ENCODE measurements around the gene CRIP2. TPM values are rescaled to one million over a fixed set of nuclear protein-coding genes. Genes with fewer than 3 reads are reported as not detected.

CRIP2 gene
- total RNA-seq, 1 donor from 2014 or later = 71.8 TPM

- H3K36me3 ChIP-seq (ENCODE audit: insufficient read depth, low read length) = peaks cover 5% of the 10 kb centered on the region
Observed at GRCh38 chr14:105460116-105460515, 14.5 kb upstream of the CRIP2 start.

GRCh38 chr14:105460616-105461015 lies 14.0 kb upstream of the CRIP2 start:
- Histone ChIP-seq H2AFZ (ENCODE audit: low read depth, low read length) (no peak overlapping the region), H3K36me3 (ENCODE audit: insufficient read depth, low read length) (peaks cover 5% of the 10 kb centered on the region), H3K9me3 (ENCODE audit: insufficient read depth, low read depth, low read length) (no peaks in the 10 kb centered on the region), H3K4me2 (ENCODE audit: low read length) (no peak overlapping the region), H4K20me1 (ENCODE audit: insufficient read depth, low read length) (peaks cover 13% of the 10 kb centered on the region), H3K4me3 (ENCODE audit: insufficient read depth, low read depth, low read length) (no peak overlapping the region), H3K9ac (ENCODE audit: low read length) (no peak overlapping the region), H3K4me1 (ENCODE audit: insufficient read depth, low read length) (peaks cover 7% of the 10 kb centered on the region), H3K27me3 (ENCODE audit: insufficient read depth, low read length) (no peaks in the 10 kb centered on the region), H3K27ac (ENCODE audit: low read depth, low read length) (no peak overlapping the region), H3K79me2 (ENCODE audit: insufficient read depth, low read length) (no peaks in the 10 kb centered on the region)
- TF ChIP-seq, protein P1, sequence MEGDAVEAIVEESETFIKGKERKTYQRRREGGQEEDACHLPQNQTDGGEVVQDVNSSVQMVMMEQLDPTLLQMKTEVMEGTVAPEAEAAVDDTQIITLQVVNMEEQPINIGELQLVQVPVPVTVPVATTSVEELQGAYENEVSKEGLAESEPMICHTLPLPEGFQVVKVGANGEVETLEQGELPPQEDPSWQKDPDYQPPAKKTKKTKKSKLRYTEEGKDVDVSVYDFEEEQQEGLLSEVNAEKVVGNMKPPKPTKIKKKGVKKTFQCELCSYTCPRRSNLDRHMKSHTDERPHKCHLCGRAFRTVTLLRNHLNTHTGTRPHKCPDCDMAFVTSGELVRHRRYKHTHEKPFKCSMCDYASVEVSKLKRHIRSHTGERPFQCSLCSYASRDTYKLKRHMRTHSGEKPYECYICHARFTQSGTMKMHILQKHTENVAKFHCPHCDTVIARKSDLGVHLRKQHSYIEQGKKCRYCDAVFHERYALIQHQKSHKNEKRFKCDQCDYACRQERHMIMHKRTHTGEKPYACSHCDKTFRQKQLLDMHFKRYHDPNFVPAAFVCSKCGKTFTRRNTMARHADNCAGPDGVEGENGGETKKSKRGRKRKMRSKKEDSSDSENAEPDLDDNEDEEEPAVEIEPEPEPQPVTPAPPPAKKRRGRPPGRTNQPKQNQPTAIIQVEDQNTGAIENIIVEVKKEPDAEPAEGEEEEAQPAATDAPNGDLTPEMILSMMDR (IDR thresholded peaks at IDR 0.05; ENCODE audit: insufficient read depth, low read depth, low read length) = no peak
- TF ChIP-seq EZH2 (IDR thresholded peaks at IDR 0.05; ENCODE audit: insufficient read depth, low read length) = no peak
- no peaks in the 10 kb centered on the region for H3K27me3 Mint-ChIP-seq (ENCODE audit: low read depth, unreplicated experiment)
- H3K9me3 Mint-ChIP-seq (ENCODE audit: unreplicated experiment) = no peaks in the 10 kb centered on the region
- no peak overlapping the region for H3K27ac Mint-ChIP-seq (ENCODE audit: unreplicated experiment)
- peaks cover 3% of the 10 kb centered on the region for H3K4me1 Mint-ChIP-seq (ENCODE audit: low read depth, unreplicated experiment)
- FAIRE-seq (no peak), DNase-seq (ENCODE audit: low read depth) (no peak)
- no peak overlapping the region for H3K4me3 Mint-ChIP-seq (ENCODE audit: unreplicated experiment)
- H3K36me3 Mint-ChIP-seq (ENCODE audit: low read depth, unreplicated experiment) = peaks cover 3% of the 10 kb centered on the region

More at GRCh38 chr14:105460116-105460515, 14.5 kb upstream of the CRIP2 start:
- FAIRE-seq (no peak), DNase-seq (ENCODE audit: low read depth) (no peak)
- no peaks in the 10 kb centered on the region for H3K27me3 ChIP-seq (ENCODE audit: insufficient read depth, low read length)
- Mint-ChIP-seq H3K9me3 (ENCODE audit: unreplicated experiment) (no peaks in the 10 kb centered on the region), H3K27ac (ENCODE audit: unreplicated experiment) (no peak overlapping the region), H3K27me3 (ENCODE audit: low read depth, unreplicated experiment) (no peaks in the 10 kb centered on the region), H3K36me3 (ENCODE audit: low read depth, unreplicated experiment) (peaks cover 3% of the 10 kb centered on the region), H3K4me1 (ENCODE audit: low read depth, unreplicated experiment) (peaks cover 1% of the 10 kb centered on the region), H3K4me3 (ENCODE audit: unreplicated experiment) (no peak overlapping the region)
- H3K4me2 ChIP-seq (ENCODE audit: low read length) = no peak overlapping the region
- no peak overlapping the region for H3K9ac ChIP-seq (ENCODE audit: low read length)
- peaks cover 9% of the 10 kb centered on the region for H4K20me1 ChIP-seq (ENCODE audit: insufficient read depth, low read length)
- no peaks in the 10 kb centered on the region for H3K79me2 ChIP-seq (ENCODE audit: insufficient read depth, low read length)
- peaks cover 2% of the 10 kb centered on the region for H3K4me1 ChIP-seq (ENCODE audit: insufficient read depth, low read length)
- no peak for TF ChIP-seq EZH2 (IDR thresholded peaks at IDR 0.05; ENCODE audit: insufficient read depth, low read length)
- H2AFZ ChIP-seq (ENCODE audit: low read depth, low read length) = no peak overlapping the region
- no peak overlapping the region for H3K4me3 ChIP-seq (ENCODE audit: insufficient read depth, low read depth, low read length)
- H3K9me3 ChIP-seq (ENCODE audit: insufficient read depth, low read depth, low read length) = no peaks in the 10 kb centered on the region
- H3K27ac ChIP-seq (ENCODE audit: low read depth, low read length) = no peak overlapping the region

DNA sequence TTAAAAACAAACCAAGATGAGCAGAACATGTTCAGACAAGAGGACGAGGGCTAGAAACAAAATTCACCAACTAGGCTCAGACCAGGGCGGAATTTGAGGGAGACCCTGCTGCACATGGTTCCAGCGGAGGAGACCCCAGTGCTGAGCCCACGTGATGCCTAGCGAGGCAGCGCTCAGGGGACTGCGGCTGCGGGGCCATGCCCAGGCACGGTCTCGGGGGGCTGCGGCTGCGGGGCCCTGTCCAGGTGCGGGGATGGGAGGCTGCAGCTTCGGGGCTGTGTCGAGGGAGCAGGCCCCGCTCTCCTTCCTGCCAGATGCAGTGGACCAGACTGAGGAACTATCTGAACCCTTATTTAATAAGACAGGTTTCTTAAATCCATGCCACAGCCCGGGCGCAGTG lies 12.7 kb upstream of the CRIP2 start:
- no peak overlapping the region for H3K27ac Mint-ChIP-seq (ENCODE audit: unreplicated experiment)
- no peak overlapping the region for H3K4me3 Mint-ChIP-seq (ENCODE audit: unreplicated experiment)

More for the DNA sequence above, 12.7 kb upstream of the CRIP2 start:
- Histone ChIP-seq H3K4me3 (ENCODE audit: insufficient read depth, low read depth, low read length) (no peak overlapping the region), H3K36me3 (ENCODE audit: insufficient read depth, low read length) (peaks cover 2% of the 10 kb centered on the region), H3K27ac (ENCODE audit: low read depth, low read length) (no peak overlapping the region), H3K4me1 (ENCODE audit: insufficient read depth, low read length) (peaks cover 11% of the 10 kb centered on the region), H2AFZ (ENCODE audit: low read depth, low read length) (no peak overlapping the region), H3K4me2 (ENCODE audit: low read length) (no peak overlapping the region), H3K9ac (ENCODE audit: low read length) (no peak overlapping the region), H3K79me2 (ENCODE audit: insufficient read depth, low read length) (no peaks in the 10 kb centered on the region), H3K27me3 (ENCODE audit: insufficient read depth, low read length) (no peaks in the 10 kb centered on the region), H3K9me3 (ENCODE audit: insufficient read depth, low read depth, low read length) (no peaks in the 10 kb centered on the region), H4K20me1 (ENCODE audit: insufficient read depth, low read length) (peaks cover 12% of the 10 kb centered on the region)
- H3K4me1 Mint-ChIP-seq (ENCODE audit: low read depth, unreplicated experiment) = peaks cover 6% of the 10 kb centered on the region
- TF ChIP-seq EZH2 (IDR thresholded peaks at IDR 0.05; ENCODE audit: insufficient read depth, low read length) = no peak
- TF ChIP-seq, protein P1 (IDR thresholded peaks at IDR 0.05; ENCODE audit: insufficient read depth, low read depth, low read length) = no peak
- H3K27me3 Mint-ChIP-seq (ENCODE audit: low read depth, unreplicated experiment) = no peaks in the 10 kb centered on the region
- no peaks in the 10 kb centered on the region for H3K9me3 Mint-ChIP-seq (ENCODE audit: unreplicated experiment)
- H3K36me3 Mint-ChIP-seq (ENCODE audit: low read depth, unreplicated experiment) = peaks cover 3% of the 10 kb centered on the region
- DNase-seq (ENCODE audit: low read depth) = no peak
- FAIRE-seq = no peak
